ENCODE data around the gene ANKHD1.

ANKHD1 gene

DNA sequence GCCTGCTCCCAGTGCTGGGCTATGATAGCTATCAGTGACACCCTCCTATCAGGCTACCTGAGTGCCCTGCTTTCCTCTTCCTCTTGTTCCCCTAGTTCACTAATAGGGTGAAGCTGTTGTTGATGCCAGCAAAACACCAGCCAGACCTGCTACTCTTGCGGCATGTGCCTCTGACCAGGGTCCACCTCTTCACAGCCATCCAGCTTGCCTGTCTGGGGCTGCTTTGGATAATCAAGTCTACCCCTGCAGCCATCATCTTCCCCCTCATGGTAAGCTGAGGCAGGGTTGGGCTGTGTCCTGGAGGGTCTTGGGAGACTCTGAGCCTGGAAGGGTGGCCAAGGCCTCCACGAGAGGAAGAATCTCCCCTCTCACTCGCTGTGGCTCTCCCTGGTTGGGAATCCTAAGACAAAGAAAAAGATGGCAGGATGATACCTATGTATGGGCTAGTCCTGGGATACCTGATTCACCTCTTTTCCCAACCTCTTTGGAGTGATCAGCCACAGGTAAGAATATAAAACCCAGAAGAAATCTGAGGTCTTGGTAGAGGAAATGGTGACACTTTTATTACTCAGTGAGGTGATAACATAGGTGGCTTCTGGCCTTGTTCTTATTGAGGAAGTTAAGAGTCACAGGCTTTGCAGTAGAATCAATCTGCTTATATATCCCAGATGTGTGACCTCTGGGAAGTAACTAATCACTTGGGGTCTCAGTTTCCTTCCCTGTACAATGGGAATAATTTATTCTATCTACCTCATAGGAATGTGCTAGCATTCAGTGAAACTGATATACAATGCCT lies 30.1 kb upstream of the ANKHD1 start:
- DNase-seq (ENCODE audit: low read depth): no peak

DNA sequence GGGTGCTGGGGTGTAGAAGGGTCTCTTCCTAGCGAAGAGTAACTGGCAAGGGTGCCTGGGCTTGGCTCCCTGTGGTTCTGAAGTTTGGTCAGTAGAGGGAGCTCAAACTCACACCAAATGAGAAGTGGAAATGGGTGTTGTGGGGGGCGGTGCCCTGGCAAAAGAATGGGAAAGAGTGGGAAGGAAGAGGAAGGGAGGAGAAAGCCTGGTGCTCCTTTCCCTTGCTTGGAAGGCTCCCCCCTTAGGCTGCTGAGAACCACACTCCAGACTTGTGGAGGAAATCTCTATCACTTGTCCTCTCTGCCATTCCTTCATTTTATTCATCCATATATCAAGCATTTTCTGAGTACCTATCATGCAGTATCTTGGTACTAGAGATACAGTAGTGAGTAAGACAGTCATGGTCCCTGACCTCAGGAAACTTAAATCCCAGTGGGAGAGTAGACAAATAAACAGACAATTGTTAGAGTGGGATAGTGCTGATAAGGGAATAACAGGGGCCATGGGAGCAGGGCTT lies 28.6 kb upstream of the ANKHD1 start:
- no peak for DNase-seq (ENCODE audit: low read depth)

- no peak for DNase-seq (ENCODE audit: low read depth)
These were observed 20.3 kb upstream of the ANKHD1 start for GRCh38 chr5:140381351-140381750.

DNA sequence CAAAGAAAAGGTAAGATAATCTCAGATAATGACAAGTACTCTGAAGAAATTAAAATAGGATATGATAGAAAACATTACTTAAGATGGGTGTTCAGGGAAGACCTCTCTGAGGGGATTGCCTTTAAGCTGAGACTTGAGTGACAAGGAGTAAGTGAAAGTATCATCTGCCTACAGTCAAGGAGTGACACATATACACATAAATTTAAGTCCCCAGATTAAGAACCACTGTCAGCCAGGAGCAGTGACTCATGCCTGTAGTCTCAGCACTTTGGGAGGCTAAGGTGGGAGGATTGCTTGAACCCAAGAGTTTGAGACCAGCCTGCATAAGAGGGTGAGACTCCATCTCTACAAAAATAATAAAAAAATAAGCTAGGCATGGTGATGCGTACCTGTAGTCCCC lies 19.7 kb upstream of the ANKHD1 start:
- DNase-seq (ENCODE audit: low read depth): no peak

DNA sequence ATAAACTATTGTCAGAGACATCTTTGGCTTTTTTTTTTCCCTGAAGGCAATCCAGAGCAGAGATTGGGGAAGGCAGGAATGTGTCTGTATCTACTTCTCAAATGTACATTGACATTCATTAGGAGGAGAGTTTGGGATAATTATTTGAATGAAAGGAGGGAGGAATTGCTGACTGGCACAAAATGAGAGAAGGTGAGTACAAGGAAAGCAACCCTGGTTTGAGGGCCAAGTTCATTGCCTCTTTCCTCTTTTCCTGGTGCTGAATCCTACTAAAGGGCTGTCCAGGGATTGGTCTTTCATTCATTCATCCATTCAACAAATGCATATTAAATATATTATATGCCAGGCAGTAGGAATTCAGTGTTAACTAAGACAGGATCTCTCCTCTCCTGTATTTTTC lies 18.8 kb upstream of the ANKHD1 start:
- DNase-seq (ENCODE audit: low read depth): no peak

- DNase-seq (ENCODE audit: low read depth): no peak
These were observed 18.3 kb upstream of the ANKHD1 start for GRCh38 chr5:140383300-140383699.

- DNase-seq (ENCODE audit: low read depth): no peak
These were observed 13.6 kb upstream of the ANKHD1 start for GRCh38 chr5:140388052-140388451.

DNA sequence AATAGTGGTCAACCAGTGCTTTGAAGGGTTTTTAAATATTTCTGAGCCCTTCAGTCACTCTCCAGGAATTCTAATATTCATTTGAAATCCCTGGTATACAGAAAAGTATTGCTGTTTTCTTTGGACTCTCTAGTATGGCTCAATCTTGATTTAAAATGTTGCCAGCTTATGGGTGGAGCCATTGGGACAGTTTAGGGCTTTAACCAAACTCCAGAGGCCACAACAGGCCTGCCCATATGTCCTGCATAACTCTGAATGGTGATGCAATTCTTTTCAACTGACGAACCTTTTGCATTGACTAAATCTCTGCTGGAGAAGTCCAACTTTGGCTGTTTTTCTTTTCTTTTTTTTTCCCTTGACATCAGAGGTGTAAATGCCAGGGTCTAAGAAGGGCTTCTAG lies 10.3 kb upstream of the ANKHD1 start:
- DNase-seq (ENCODE audit: low read depth): no peak

DNA sequence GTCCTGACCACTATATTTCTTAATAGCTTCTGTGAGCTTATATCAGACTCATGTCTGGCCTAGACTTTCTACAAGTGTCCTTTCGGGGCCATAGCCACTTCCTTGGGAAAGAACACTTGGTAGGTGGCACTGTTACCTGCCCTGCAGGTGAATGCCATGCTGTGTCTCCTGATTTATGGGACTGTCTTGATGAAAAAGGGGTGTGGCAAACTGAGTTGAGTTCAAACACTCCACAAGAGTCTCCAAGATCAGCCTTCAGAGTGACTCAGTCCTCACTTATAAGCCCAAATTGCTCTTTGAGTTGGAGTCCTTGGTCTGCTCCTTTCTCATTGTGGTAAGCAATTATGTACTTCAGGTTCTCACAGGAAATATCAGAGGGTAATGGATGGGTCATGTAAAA lies 9.9 kb upstream of the ANKHD1 start:
- no peak for DNase-seq (ENCODE audit: low read depth)

- no peak for DNase-seq (ENCODE audit: low read depth)
These were observed 7.9 kb upstream of the ANKHD1 start for GRCh38 chr5:140393738-140394137.

- no peak for DNase-seq (ENCODE audit: low read depth)
These were observed 3.2 kb upstream of the ANKHD1 start for GRCh38 chr5:140398379-140398811.

GRCh38 chr5:140399979-140400729 lies 1.5 kb upstream of the ANKHD1 start:
- DNase-seq (ENCODE audit: low read depth): no peak

- peak; percentile 47 for DNase-seq (ENCODE audit: low read depth)
These were observed 787 bp upstream of the ANKHD1 start for GRCh38 chr5:140400730-140401361.

GRCh38 chr5:140402258-140403074 lies 833 bp downstream of the ANKHD1 start:
- peak; percentile 3 for DNase-seq (ENCODE audit: low read depth)

DNA sequence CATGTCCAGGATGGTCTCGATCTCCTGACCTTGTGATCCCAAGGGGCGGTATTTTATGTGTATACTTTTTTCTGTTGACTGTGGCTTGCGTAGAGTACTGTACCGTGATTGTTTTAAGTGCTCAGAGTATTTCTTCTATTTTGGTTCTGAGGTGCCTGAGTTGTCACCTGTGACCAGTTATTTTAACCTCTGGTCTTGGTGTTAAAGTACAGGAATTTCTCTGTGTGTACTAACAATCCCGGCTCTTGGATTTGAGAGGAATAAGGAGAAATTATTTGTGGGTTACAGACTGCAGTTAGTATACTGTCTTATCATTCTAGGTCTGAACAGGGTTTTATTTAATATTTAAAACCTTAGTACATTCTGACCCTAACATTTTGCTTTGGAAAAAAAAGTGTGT lies 2.0 kb downstream of the ANKHD1 start:
- DNase-seq (ENCODE audit: low read depth): no peak

DNA sequence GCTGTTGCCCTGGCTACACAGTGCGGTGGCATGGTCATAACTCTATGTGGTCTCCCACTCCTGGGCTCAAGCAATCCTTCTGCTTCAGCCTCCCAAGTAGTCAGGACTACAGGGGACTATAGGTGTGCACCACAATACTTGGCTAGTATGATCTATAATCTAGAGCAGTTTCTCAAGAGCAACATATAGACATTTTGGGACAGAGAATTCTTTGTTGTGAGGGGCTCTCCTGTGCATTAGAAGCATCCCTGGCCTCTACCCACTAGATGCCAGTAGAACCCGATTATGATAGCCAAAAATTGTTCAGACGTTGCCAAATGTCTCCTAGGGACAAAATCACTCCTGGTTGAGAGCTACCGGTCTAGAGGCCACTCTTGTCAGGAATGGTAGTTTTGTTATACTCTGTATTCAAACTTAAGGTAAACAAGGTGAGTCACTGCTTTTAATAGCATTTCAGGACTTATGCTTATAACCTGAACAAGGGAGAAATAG lies 7.2 kb downstream of the ANKHD1 start:
- no peak for DNase-seq (ENCODE audit: low read depth)

DNA sequence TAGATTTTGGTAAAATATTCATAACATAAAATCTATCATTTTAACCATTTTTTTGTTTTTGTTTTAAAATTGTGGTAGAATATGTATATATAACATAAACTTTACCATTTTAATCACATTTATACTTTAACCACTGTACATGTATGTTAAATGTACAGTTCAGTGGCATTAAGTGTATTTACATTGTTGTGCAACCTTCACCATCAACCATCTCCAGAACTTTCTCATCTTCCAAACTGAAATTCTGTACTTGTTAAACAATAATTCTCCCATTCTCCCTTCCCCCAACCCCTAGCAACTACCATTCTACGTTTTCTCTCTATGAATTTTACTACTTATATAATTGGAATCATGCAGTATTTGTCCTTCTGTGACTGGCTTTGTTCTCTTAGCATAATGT lies 11.6 kb downstream of the ANKHD1 start:
- DNase-seq (ENCODE audit: low read depth): no peak

GRCh38 chr5:140417235-140417634 lies 15.6 kb downstream of the ANKHD1 start:
- no peak for DNase-seq (ENCODE audit: low read depth)

- DNase-seq (ENCODE audit: low read depth): no peak
These were observed 17.4 kb downstream of the ANKHD1 start for GRCh38 chr5:140418862-140419520.

DNA sequence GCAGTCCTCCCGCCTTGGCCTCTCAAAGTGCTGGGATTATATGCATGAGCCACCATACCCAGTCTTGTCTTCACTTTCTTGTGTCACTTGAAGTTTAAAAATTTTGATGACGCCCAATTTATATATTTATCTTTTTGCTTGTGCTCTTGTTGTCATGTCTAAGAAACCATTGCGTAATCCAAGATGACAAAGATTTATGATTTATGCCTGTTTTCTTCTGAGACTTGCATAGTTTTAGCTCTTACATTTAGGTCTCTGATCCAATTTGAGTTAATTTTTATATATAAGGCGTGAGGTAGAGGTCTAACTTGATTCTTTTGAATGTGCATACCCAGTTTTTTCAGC lies 18.6 kb downstream of the ANKHD1 start:
- DNase-seq (ENCODE audit: low read depth): no peak

GRCh38 chr5:140420665-140421361 lies 19.2 kb downstream of the ANKHD1 start:
- no peak for DNase-seq (ENCODE audit: low read depth)

Data from stimulated activated CD8-positive, alpha-beta memory T cell treated with anti-CD3 and anti-CD28 coated beads, Interleukin-15, amount 100 ng/mL, for 24 hours (primary cell).